NCI-H226 (cell line): Measurements from ENCODE around the gene MRM1.
"Not testable (repeated sequence)": the region's sequence is repeated elsewhere in the genome, so short reads cannot be mapped to it uniquely, and the experiment has no call there.

ENCODE experiments used
- DNase-seq: peaks from one replicate; pipeline ENCODE4 v3.0.0-alpha.2; 2015

Gene MRM1

GRCh38 chr17:36602030-36602748 is 806 bp downstream of the MRM1 start:
- DNase-seq: no peak

- peak; percentile 40 for DNase-seq
Measured at GRCh38 chr17:36602924-36603384, 1.6 kb downstream of the MRM1 start.

- DNase-seq: not testable (repeated sequence)
Measured at GRCh38 chr17:36605028-36605427, 3.6 kb downstream of the MRM1 start.

GRCh38 chr17:36608280-36608679 is 6.9 kb downstream of the MRM1 start:
- DNase-seq: no peak

- DNase-seq: peak; percentile 12
Measured at GRCh38 chr17:36608794-36609497, 7.6 kb downstream of the MRM1 start.

GRCh38 chr17:36609498-36609862 is 8.1 kb downstream of the MRM1 start:
- no peak for DNase-seq

GRCh38 chr17:36610474-36610873 is 9.1 kb downstream of the MRM1 start:
- no peak for DNase-seq

- DNase-seq: peak; percentile 74
Measured at GRCh38 chr17:36611345-36612072, 10.1 kb downstream of the MRM1 start.

- DNase-seq: no peak
Measured at GRCh38 chr17:36612323-36612722, 10.9 kb downstream of the MRM1 start.

GRCh38 chr17:36613155-36613554 is 11.8 kb downstream of the MRM1 start:
- no peak for DNase-seq

GRCh38 chr17:36614081-36614480 is 12.7 kb downstream of the MRM1 start:
- no peak for DNase-seq

GRCh38 chr17:36614933-36615332 is 13.6 kb downstream of the MRM1 start:
- DNase-seq: no peak

GRCh38 chr17:36616061-36617029 is 15.0 kb downstream of the MRM1 start:
- DNase-seq: no peak

- DNase-seq: no peak
Measured at GRCh38 chr17:36617773-36618172, 16.4 kb downstream of the MRM1 start.

- DNase-seq: no peak
Measured at GRCh38 chr17:36623281-36623680, 21.9 kb downstream of the MRM1 start.

- DNase-seq: no peak
Measured at GRCh38 chr17:36625188-36625587, 23.8 kb downstream of the MRM1 start.

GRCh38 chr17:36627101-36627500 is 25.7 kb downstream of the MRM1 start:
- no peak for DNase-seq

GRCh38 chr17:36628576-36628975 is 27.2 kb downstream of the MRM1 start:
- no peak for DNase-seq

GRCh38 chr17:36629252-36629847 is 28.0 kb downstream of the MRM1 start:
- DNase-seq: peak; percentile 55

GRCh38 chr17:36629970-36630502 is 28.7 kb downstream of the MRM1 start:
- DNase-seq: no peak

GRCh38 chr17:36631022-36631421 is 29.6 kb downstream of the MRM1 start:
- DNase-seq: no peak
